T-helper 1 cell treated with Interleukin-12 subunit alpha and Interleukin-12 subunit beta and Interleukin-4 antibody, amounts not matched to agents 30 μg/mL and 1 μg/mL, for 36 hours (primary cell): ENCODE results near the gene CPD.
"Not testable (repeated sequence)": the region's sequence is repeated elsewhere in the genome, so short reads cannot be mapped to it uniquely, and the experiment has no call there.

ENCODE experiments used
- H3K27ac Mint-ChIP-seq: one replicate; pipeline ENCODE4 v1.8.0; 2021; ENCODE audit warnings: mild to moderate bottlenecking, mixed read lengths
- H3K27me3 Mint-ChIP-seq: one replicate; pipeline ENCODE4 v1.8.0; 2021; ENCODE audit warnings: low read depth, mixed read lengths
- H3K36me3 Mint-ChIP-seq: one replicate; pipeline ENCODE4 v1.8.0; 2021; ENCODE audit warnings: low read depth, mixed read lengths
- H3K4me1 Mint-ChIP-seq: one replicate; pipeline ENCODE4 v1.8.0; 2021; ENCODE audit warnings: low read depth, mixed read lengths
- H3K4me3 Mint-ChIP-seq: one replicate; pipeline ENCODE4 v1.8.0; 2021; ENCODE audit warnings: mild to moderate bottlenecking, moderate library complexity, mixed read lengths
- H3K9me3 Mint-ChIP-seq: one replicate; pipeline ENCODE4 v1.8.0; 2021; ENCODE audit warnings: mixed read lengths

The CPD gene

DNA sequence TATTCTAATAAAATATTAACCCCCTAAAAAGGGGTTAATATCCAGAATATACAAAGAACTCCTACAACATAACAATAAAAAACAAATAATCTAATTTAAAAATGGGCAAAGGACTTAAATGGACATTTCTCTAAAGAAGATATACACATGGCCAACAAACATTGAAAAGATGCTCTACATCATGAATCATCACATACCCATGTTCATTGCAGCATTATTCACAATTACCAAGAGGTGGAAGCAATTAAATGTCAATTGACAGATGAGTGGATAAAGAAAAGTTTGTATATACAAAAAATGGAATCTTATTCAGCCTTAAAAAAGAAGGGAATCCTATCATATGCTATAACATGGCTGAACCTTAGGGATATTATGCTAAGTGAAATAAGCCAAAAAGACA is 36.8 kb downstream of the CPD start:
- Mint-ChIP-seq H3K9me3 (no peaks in the 10 kb centered on the region), H3K36me3 (peaks cover 7% of the 10 kb centered on the region), H3K27ac (no peak overlapping the region), H3K4me1 (peaks cover 8% of the 10 kb centered on the region), H3K4me3 (no peak overlapping the region), H3K27me3 (no peaks in the 10 kb centered on the region)

DNA sequence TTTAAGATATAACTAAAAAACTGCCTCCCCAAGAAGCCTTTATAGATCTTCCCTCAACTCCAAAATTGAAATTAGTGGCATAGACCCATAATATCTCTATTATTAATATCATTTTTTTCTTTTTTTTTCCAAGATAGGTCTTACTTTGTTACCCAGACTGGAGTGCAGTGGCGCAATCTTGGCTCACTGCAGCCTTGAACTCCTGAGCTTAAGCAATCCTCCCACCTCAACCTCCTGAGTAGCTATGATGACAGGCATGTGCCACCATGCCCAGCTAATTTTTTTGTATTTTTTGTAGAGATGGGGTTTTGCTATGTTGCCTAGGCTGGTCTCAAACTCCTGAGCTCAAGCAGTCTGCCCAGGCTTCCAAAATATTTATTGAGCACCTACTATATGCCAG is 39.3 kb downstream of the CPD start:
- H3K27me3 Mint-ChIP-seq, H3K36me3 Mint-ChIP-seq, H3K9me3 Mint-ChIP-seq, H3K4me3 Mint-ChIP-seq, H3K4me1 Mint-ChIP-seq, H3K27ac Mint-ChIP-seq: not testable (repeated sequence)

DNA sequence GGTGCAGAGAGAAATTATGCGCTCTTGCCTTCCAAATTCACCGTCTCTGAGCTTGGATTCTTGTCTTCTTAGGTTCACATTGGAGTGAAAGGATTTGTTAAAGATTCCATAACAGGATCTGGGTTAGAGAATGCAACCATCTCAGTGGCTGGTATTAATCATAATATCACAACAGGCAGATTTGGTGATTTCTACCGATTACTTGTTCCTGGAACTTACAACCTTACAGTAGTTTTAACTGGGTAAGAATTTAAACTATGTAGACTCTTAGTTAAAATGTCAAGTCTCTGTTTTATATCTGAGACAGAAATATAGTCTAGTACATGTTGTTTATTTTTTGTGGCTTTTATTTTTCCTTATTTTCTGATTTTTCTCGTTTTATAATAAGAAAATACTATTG is 42.9 kb downstream of the CPD start:
- no peaks in the 10 kb centered on the region for H3K4me1 Mint-ChIP-seq
- H3K27me3 Mint-ChIP-seq, result no peaks in the 10 kb centered on the region
- peaks cover 17% of the 10 kb centered on the region for H3K36me3 Mint-ChIP-seq
- H3K27ac Mint-ChIP-seq, result no peak overlapping the region
- no peaks in the 10 kb centered on the region for H3K9me3 Mint-ChIP-seq
- no peak overlapping the region for H3K4me3 Mint-ChIP-seq

DNA sequence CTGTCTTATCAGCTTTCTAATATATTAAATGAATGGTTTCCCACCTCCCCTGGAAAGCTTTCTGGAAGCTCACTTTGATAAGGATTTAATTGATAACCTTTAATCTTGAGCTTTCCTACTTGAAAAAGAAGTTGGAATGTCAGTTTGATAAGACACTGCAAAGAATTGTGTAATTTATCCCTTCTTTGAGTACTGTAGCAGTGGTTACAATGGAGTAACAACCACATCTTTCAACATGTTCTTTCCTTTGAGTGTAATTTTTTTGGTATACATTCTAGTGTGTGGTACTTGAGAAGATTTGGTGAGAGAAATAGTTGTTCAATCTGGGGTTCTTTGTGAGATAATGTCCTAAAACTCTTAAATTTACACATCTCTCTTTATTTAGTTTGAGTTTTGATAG is 43.4 kb downstream of the CPD start:
- Mint-ChIP-seq H3K4me3 (no peak overlapping the region), H3K9me3 (no peaks in the 10 kb centered on the region), H3K27ac (no peak overlapping the region), H3K27me3 (no peaks in the 10 kb centered on the region), H3K36me3 (peaks cover 17% of the 10 kb centered on the region), H3K4me1 (no peaks in the 10 kb centered on the region)

DNA sequence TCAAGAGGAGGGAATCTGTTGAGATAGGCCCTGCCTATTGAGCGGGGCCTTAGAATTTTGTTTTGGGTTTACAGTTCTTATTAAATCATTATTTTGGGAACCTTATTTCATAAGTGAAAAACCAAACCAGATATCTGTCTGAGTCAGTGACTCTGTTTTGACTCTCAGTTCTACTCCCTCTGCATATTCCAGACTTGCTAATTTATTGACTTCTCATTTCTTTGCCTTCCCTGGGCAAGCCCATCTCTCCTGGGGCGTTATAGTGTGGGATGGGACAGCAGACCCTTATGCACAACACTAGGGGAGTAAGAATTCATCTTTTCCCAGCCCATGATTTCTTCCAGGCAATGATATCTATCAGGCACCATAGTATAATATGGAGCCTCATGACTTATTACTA is 45.7 kb downstream of the CPD start:
- no peaks in the 10 kb centered on the region for H3K9me3 Mint-ChIP-seq
- H3K27me3 Mint-ChIP-seq, result no peaks in the 10 kb centered on the region
- peaks cover 29% of the 10 kb centered on the region for H3K36me3 Mint-ChIP-seq
- no peaks in the 10 kb centered on the region for H3K4me1 Mint-ChIP-seq
- no peak overlapping the region for H3K4me3 Mint-ChIP-seq
- H3K27ac Mint-ChIP-seq, result no peak overlapping the region

DNA sequence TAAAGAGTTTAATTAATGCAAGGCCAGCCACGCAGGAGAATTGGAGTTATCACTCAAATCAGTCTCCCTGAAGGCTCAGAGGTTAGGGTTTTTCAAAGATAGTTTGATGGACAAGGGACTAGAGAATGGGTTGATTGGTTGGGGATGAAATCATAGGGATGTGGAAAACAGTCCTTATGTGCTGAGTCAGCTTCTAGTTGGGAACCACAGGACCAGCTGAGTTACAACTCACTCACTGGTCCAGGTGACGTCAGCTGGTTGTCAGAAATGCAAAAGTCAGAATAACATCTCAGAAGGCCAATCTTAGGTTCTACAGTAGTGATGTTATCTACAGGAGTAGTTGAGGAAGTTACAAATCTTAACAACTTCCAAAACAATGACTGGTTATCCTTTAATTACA is 47.6 kb downstream of the CPD start:
- H3K4me3 Mint-ChIP-seq, result no peak overlapping the region
- H3K9me3 Mint-ChIP-seq, result no peaks in the 10 kb centered on the region
- H3K27ac Mint-ChIP-seq, result no peak overlapping the region
- peaks cover 26% of the 10 kb centered on the region for H3K36me3 Mint-ChIP-seq
- H3K27me3 Mint-ChIP-seq, result no peaks in the 10 kb centered on the region
- no peaks in the 10 kb centered on the region for H3K4me1 Mint-ChIP-seq

DNA sequence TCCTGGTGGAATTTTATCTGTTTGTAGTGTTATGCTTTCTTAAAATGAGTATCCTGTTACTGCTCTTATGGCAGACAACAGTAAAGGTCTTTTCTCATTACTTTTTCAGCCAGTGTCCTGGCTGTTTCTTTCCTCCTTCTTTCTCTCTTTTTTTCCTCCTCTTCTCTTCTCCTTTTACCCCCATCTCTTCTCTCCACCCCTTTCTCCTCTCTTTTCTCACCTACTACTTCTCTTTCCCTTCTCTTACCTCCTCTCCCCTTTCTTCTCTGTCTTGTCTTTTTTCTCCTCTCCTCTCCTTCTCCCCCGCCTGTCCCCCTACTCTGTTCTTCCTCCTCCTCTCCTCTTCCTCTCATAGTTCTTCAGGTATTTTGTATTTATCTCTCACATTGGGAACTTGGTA is 48.9 kb downstream of the CPD start:
- no peaks in the 10 kb centered on the region for H3K4me1 Mint-ChIP-seq
- H3K9me3 Mint-ChIP-seq, result no peaks in the 10 kb centered on the region
- peaks cover 25% of the 10 kb centered on the region for H3K36me3 Mint-ChIP-seq
- H3K27ac Mint-ChIP-seq, result peak overlapping the region; percentile 65
- H3K4me3 Mint-ChIP-seq, result no peak overlapping the region
- H3K27me3 Mint-ChIP-seq, result no peaks in the 10 kb centered on the region

DNA sequence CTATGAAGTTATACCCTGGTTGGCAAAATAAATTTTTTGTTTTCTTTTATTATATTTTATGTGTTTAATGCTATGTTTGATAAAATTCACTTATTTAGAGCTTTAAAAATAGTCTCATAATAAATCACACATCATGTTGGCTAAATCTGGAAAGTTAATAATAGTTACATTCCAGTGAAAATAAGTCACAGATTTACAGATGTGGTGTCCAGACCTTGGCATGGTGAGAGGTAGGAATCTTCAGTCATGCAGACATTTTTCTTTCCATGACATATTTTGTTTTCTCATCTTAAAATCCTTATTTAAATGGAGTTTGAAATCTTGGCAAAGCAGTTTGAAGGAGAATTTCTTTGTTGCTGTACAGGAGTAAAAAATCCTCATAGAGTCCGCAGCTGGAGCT is 50.4 kb downstream of the CPD start:
- H3K27ac Mint-ChIP-seq, result no peak overlapping the region

DNA sequence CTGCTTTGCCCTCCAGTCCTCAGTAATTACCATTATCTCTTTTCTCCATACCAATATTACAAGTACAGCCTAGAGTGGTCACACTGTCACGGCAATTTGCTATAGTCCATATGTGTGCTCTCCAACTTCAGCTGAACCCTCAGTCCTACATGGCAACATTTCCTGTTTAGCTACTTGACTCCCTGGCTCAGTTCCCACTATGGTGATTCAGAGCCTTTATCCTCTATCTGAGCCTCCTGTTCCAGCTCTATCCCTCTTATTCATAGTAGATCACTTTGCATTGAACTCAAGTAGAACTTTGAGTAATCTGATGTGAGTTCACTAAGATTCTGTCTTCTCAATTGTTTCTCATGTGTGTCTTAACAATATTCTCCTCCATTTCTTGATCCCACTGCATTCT is 54.8 kb downstream of the CPD start:
- no peaks in the 10 kb centered on the region for H3K27me3 Mint-ChIP-seq
- no peaks in the 10 kb centered on the region for H3K9me3 Mint-ChIP-seq
- H3K27ac Mint-ChIP-seq, result no peak overlapping the region
- H3K4me1 Mint-ChIP-seq, result no peaks in the 10 kb centered on the region
- H3K4me3 Mint-ChIP-seq, result no peak overlapping the region
- peaks cover 31% of the 10 kb centered on the region for H3K36me3 Mint-ChIP-seq

More for the DNA sequence above, 50.4 kb downstream of the CPD start:
- Mint-ChIP-seq H3K4me3 (no peak overlapping the region), H3K4me1 (no peaks in the 10 kb centered on the region), H3K27me3 (no peaks in the 10 kb centered on the region), H3K36me3 (peaks cover 32% of the 10 kb centered on the region), H3K9me3 (no peaks in the 10 kb centered on the region)

DNA sequence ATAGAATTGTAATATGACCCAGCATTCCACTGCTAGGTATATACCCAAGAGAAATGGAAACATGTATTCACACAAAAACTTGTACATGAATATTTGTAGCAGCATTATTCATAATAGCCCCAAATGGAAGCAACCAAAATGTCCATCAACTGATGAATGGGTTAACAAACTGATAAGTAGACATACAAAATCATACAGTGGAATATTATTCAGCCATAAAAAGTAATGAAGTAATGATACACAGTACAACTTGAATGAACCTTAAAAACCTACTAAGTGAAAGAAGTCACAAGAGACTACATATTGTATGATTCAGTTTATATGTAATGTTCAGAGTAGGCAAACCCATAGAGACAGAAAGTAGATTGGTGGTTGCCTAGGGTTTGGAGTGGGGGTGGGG is 58.0 kb downstream of the CPD start:
- H3K36me3 Mint-ChIP-seq, result peaks cover 29% of the 10 kb centered on the region

DNA sequence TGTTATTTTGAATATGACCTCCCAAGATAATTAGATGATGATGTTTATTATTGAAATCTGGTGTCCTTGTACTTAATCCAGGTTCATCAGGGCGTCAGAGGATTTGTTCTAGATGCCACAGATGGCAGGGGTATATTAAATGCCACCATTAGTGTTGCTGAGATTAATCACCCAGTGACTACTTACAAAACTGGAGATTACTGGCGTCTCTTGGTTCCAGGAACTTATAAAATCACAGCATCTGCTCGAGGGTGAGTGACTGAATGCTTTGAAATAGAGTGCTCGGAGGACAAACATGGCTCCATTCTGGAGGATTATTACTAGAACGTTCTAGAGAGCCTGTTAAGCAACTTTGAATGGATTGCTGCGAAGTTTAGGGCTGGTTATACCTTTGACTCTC is 65.0 kb downstream of the CPD start:
- Mint-ChIP-seq H3K36me3 (peaks cover 28% of the 10 kb centered on the region), H3K9me3 (no peaks in the 10 kb centered on the region), H3K4me1 (peaks cover 3% of the 10 kb centered on the region), H3K27ac (no peak overlapping the region), H3K27me3 (no peaks in the 10 kb centered on the region), H3K4me3 (no peak overlapping the region)

More for the DNA sequence above, 58.0 kb downstream of the CPD start:
- Mint-ChIP-seq H3K4me3 (no peak overlapping the region), H3K4me1 (no peaks in the 10 kb centered on the region), H3K9me3 (no peaks in the 10 kb centered on the region), H3K27me3 (no peaks in the 10 kb centered on the region), H3K27ac (no peak overlapping the region)

DNA sequence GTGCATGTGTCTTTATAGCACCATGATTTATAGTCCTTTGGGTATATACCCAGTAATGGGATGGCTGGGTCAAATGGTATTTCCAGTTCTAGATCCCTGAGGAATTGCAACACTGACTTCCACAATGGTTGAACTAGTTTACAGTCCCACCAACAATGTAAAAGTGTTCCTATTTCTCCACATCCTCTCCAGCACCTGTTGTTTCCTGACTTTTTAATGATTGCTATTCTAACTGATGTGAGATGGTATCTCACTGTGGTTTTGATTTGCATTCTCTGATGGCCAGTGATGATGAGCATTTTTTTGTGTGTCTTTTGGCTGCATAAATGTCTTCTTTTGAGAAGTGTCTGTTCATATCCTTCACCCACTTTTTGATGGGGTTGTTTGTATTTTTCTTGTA is 67.9 kb downstream of the CPD start:
- not testable (repeated sequence) for H3K4me3 Mint-ChIP-seq, H3K27ac Mint-ChIP-seq, H3K27me3 Mint-ChIP-seq, H3K4me1 Mint-ChIP-seq, H3K9me3 Mint-ChIP-seq
- H3K36me3 Mint-ChIP-seq, result peaks cover 35% of the 10 kb centered on the region

DNA sequence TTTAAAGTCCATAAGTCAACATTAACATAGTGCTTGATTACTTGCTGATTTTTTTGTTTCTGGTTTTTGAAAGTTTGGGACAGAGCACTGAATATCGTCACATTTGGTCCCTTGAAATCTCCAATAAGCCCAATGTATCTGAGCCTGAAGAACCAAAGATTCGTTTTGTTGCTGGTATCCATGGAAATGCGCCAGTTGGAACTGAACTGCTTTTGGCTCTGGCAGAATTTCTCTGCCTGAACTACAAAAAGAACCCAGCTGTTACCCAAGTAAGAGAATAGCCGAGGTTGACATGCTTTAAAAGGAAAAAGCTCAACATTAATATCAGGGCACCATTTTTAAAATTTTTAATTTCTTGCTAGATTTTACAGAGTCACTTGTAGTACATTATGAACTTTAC is 70.8 kb downstream of the CPD start:
- Mint-ChIP-seq H3K9me3 (peaks cover 4% of the 10 kb centered on the region), H3K4me3 (no peak overlapping the region), H3K4me1 (peaks cover 3% of the 10 kb centered on the region), H3K27me3 (no peaks in the 10 kb centered on the region), H3K36me3 (peaks cover 38% of the 10 kb centered on the region), H3K27ac (no peak overlapping the region)

DNA sequence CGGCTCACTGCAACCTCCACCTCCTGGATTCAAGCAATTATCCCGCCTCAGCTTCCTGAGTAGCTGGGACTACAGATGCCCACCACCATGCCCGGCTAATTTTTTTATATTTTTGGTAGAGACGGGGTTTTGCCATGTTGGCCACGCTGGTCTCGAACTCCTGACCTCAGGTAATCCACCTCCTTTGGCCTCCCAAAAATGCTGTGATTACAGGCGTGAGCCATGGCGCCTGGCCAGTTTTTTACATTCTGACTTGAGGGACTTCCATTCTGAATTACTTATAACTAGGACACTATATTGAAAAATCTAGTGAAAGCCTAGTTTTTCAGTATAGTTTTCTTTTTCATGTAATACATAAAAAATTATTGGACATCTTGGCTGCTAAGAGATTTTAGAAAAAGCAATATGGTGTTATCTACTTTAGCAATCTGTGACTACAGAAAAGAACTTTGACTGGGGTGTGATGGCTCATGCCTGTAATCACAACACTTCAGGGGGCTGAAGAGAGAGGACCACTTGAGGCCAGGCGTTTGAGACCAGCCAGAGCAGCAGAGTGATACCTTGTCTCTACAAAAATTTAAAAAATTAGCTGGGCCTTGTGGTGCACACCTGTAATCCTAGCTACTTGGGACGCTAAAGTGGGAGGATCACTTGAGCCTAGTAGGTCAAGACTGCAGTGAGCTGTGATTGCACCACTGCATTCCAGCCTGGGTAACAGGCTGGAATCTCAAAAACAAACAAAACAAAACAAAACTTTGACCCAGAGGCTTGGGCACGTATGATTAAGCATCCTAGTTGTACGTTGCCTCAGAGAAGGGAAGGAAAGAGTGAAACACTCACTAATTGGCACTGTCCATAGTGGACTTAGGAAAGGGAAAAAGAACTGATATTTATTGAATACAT is 71.6 kb downstream of the CPD start:
- Mint-ChIP-seq H3K27ac (no peak overlapping the region), H3K9me3 (peaks cover 6% of the 10 kb centered on the region), H3K27me3 (no peaks in the 10 kb centered on the region), H3K4me3 (no peak overlapping the region), H3K36me3 (peaks cover 37% of the 10 kb centered on the region), H3K4me1 (peaks cover 3% of the 10 kb centered on the region)

DNA sequence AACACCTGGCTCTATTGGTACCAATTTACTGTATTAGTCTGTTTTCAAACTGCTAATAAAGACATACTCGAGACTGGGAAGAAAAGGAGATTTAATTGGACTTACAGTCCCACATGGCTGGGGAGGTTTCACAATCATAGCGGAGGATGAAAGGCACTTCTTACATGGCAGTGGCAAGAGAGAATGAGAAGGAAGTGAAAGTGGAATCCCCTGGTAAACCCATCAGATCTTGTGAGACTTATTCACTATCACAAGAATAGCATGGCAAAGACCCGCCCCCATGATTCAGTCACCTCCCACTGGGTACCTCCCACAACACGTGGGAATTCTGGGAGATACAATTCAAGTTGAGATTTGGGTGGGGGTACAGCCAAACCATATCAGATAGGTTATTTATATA is 75.9 kb downstream of the CPD start:
- no peaks in the 10 kb centered on the region for H3K4me1 Mint-ChIP-seq
- H3K36me3 Mint-ChIP-seq, result peaks cover 40% of the 10 kb centered on the region

More for the DNA sequence above, 75.9 kb downstream of the CPD start:
- H3K27me3 Mint-ChIP-seq, result no peaks in the 10 kb centered on the region
- H3K9me3 Mint-ChIP-seq, result peaks cover 6% of the 10 kb centered on the region
- H3K27ac Mint-ChIP-seq, result no peak overlapping the region
- H3K4me3 Mint-ChIP-seq, result no peak overlapping the region
